Keratinocyte (primary cell): ENCODE results near the gene FANCD2. TPM values are rescaled to one million over a fixed set of nuclear protein-coding genes. Genes with fewer than 3 reads are reported as not detected.

Source experiments
- DNase-seq: peaks from one replicate; pipeline ENCODE4 v3.0.0-alpha.2; 2011; ENCODE audit warnings: low read depth, missing footprints, low spot score
- FAIRE-seq: peaks from 2 replicates; lab custom pipeline; 2011; peaks lifted over from hg19 to GRCh38; lab: Jason Lieb, UNC
- H2AFZ ChIP-seq: 2 replicates; pipeline ENCODE4 v1.6.0; 2012; ENCODE audit warnings: low read length, control low read depth, inconsistent platforms; ENCODE audit not compliant: control insufficient read depth
- H3K27ac ChIP-seq: 2 replicates; pipeline ENCODE4 v1.5.1; 2011; ENCODE audit warnings: low read length; ENCODE audit not compliant: control insufficient read depth, insufficient read depth
- H3K27me3 ChIP-seq: 3 replicates; pipeline ENCODE4 v1.6.0; 2011; ENCODE audit warnings: low read length; ENCODE audit not compliant: control insufficient read depth, insufficient read depth; ENCODE audit errors: extremely low read depth
- H3K36me3 ChIP-seq, 2 experiments: 2 replicates in 1 of 2; 3 replicates in 1 of 2; pipeline ENCODE4 v1.5.1; 2011; ENCODE audit warnings: low read length in 2 of 2, mild to moderate bottlenecking in 1 of 2; ENCODE audit not compliant: control insufficient read depth in 2 of 2, insufficient read depth in 2 of 2; ENCODE audit errors: extremely low read depth in 1 of 2
- H3K4me1 ChIP-seq: 3 replicates; pipeline ENCODE4 v1.5.1; 2011; ENCODE audit warnings: low read length; ENCODE audit not compliant: control insufficient read depth, insufficient read depth; ENCODE audit errors: extremely low read depth
- H3K4me2 ChIP-seq: 3 replicates; pipeline ENCODE4 v1.6.0; 2011; ENCODE audit warnings: low read depth, low read length; ENCODE audit not compliant: control insufficient read depth, insufficient read depth; ENCODE audit errors: extremely low read depth
- H3K4me3 ChIP-seq, 3 experiments: fragments of 200-600 bp in 1 of 3; sonication (generic) in 1 of 3; 2 replicates in 2 of 3; 3 replicates in 1 of 3; pipeline ENCODE4 v1.5.1; 2011 to 2016; ENCODE audit warnings: low read length in 3 of 3, mild to moderate bottlenecking in 3 of 3, control low read depth in 2 of 3, inconsistent platforms in 1 of 3, low read depth in 1 of 3, mixed read lengths in 1 of 3, mixed run types in 1 of 3, moderate library complexity in 1 of 3; ENCODE audit not compliant: control insufficient read depth in 2 of 3, insufficient read depth in 2 of 3; ENCODE audit errors: extremely low read depth in 1 of 3
- H3K79me2 ChIP-seq: 2 replicates; pipeline ENCODE4 v1.6.0; 2012; ENCODE audit warnings: low read length; ENCODE audit not compliant: control insufficient read depth, insufficient read depth
- H3K9ac ChIP-seq: 3 replicates; pipeline ENCODE4 v1.6.0; 2011; ENCODE audit warnings: low read length; ENCODE audit not compliant: control insufficient read depth, insufficient read depth; ENCODE audit errors: extremely low read depth
- H3K9me1 ChIP-seq: 3 replicates; pipeline ENCODE4 v1.6.0; 2011; ENCODE audit warnings: low read length; ENCODE audit not compliant: control insufficient read depth, insufficient read depth; ENCODE audit errors: extremely low read depth
- H3K9me3 ChIP-seq: 2 replicates; pipeline ENCODE4 v1.5.1; 2012; ENCODE audit warnings: low read depth, low read length; ENCODE audit not compliant: control insufficient read depth
- H4K20me1 ChIP-seq: 3 replicates; pipeline ENCODE4 v1.6.0; 2011; ENCODE audit warnings: low read length; ENCODE audit not compliant: control insufficient read depth, insufficient read depth; ENCODE audit errors: extremely low read depth
- CTCF ChIP-seq, 3 experiments: IDR thresholded peaks in 1 of 3; conservative IDR thresholded peaks in 1 of 3; optimal IDR thresholded peaks in 1 of 3; 2 replicates in 2 of 3; 3 replicates in 1 of 3; pipeline versions ENCODE3 to v1.5.1; 2011; ENCODE audit warnings: low read length in 3 of 3, mild to moderate bottlenecking in 3 of 3, moderate library complexity in 2 of 3, control low read depth in 1 of 3, inconsistent platforms in 1 of 3; ENCODE audit not compliant: insufficient read depth in 2 of 3; ENCODE audit errors: extremely low read depth in 1 of 3
- EZH2 ChIP-seq: IDR thresholded peaks from one replicate; pipeline ENCODE4 v1.6.1; 2012; ENCODE audit warnings: inconsistent platforms, mild to moderate bottlenecking, low read length, moderate library complexity
- dilution Hi-C: fragments of 300-500 bp; cut with MboI; formaldehyde crosslinking; loops from one replicate; pipeline ENCODE4 v1.7.0; 2020; ENCODE audit warnings: low sequenced_read_pairs; ENCODE audit not compliant: extremely low pct_ligation_motif_present
- polyA plus RNA-seq, 5 experiments: library from polyadenylated mRNA; depleted of rRNA in 3 of 5; stranded (reverse) in 3 of 5; stranded (forward) in 1 of 5; unstranded in 1 of 5; fragments of >200 nt; gene quantifications; 1 replicate in 1 of 5; 2 replicates in 3 of 5; 3 replicates in 1 of 5; pipeline versions ENCODE4 v1.2.1 to v1.2.3, GENCODE V29; 2011 to 2012; ENCODE audit warnings: missing spikeins in 2 of 5, low read depth in 1 of 5, low replicate concordance in 1 of 5

FANCD2 gene
- polyA plus RNA-seq, 1 donor (not counting 4 experiments of a cell fraction or from before 2014, with no cell fraction given): 12.5 TPM

DNA sequence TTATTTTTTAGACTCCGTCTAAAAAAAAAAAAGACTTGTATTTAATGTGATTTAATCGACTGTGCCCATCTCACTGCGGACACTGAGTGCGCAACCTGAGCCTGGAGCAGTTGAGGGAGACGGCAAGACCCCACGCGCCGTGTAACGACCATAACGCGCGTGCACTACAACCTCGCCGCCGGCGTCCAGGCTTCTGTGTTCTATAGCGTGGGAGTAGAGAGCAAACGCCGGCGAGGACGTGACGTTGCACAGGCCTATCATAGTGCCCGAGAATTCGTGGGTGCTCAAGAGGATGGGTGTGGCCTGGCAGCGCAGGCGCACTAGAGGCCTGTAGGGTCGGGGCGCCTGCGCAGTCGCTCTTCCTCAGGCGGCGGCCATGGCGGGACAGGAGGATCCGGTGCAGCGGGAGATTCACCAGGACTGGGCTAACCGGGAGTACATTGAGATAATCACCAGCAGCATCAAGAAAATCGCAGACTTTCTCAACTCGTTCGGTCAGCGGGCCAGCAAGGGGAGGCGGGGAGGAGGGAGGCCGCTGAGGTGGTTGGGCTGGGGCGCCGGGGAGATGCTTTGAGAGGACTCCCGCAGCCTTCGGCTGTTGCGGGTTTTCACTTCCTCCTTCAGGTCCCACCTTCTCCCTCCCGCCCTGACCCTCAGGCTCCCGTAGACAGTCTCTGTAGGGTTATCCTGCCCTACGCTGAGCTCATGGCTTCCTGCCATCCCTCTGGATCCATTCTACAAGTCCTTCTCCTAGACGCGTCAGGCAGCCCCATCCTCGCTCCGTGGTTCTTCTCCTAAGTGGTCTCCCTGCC lies 89.3 kb downstream of the FANCD2 start, which contains the start of gene BRK1:
Gene BRK1, plus strand, starts transcription at position 350 of the 812 bp plus-strand sequence. Its CDS starts 27 bp downstream, at position 377.
- Histone ChIP-seq H3K79me2 (peaks cover 46% of the 10 kb centered on the region), H4K20me1 (no peaks in the 10 kb centered on the region), H3K9me1 (no peaks in the 10 kb centered on the region), H3K27ac (peak within 1 kb of the TSS; percentile 77), H3K4me3 (peak within 1 kb of the TSS; percentile 71 to 95 (median 83)), H3K27me3 (no peaks in the 10 kb centered on the region), H3K4me2 (peak within 1 kb of the TSS; percentile 84), H2AFZ (peak within 1 kb of the TSS; percentile 99), H3K36me3 (peaks cover 0 to 10% of the 10 kb centered on the region in 2 experiments), H3K9me3 (no peaks in the 10 kb centered on the region), H3K9ac (peak within 1 kb of the TSS; percentile 85), H3K4me1 (peaks cover 9% of the 10 kb centered on the region)
- TF ChIP-seq EZH2 (no peak), CTCF (optimal IDR thresholded peaks at IDR 0.05 in 1 of 3, IDR thresholded peaks at IDR 0.05 in 1 of 3, conservative IDR thresholded peaks at IDR 0.05 in 1 of 3; ENCODE audit: extremely low read depth in 1 of 3, insufficient read depth in 2 of 3, low read length in 3 of 3) (no peak)
- FAIRE-seq: peak; percentile 78
- dilution Hi-C loops: no loop called here
- DNase-seq: peak; percentile 89

- H4K20me1 ChIP-seq: no peaks in the 10 kb centered on the region
- H3K4me3 ChIP-seq: peak overlapping the region; percentile 71 to 95 (median 83)
- H2AFZ ChIP-seq: peak overlapping the region; percentile 94
- DNase-seq: no peak
- no peaks in the 10 kb centered on the region for H3K9me1 ChIP-seq
- H3K4me2 ChIP-seq: peak overlapping the region; percentile 55
- H3K4me1 ChIP-seq: peaks cover 9% of the 10 kb centered on the region
- TF ChIP-seq EZH2 (no peak), CTCF (optimal IDR thresholded peaks at IDR 0.05 in 1 of 3, IDR thresholded peaks at IDR 0.05 in 1 of 3, conservative IDR thresholded peaks at IDR 0.05 in 1 of 3; ENCODE audit: extremely low read depth in 1 of 3, insufficient read depth in 2 of 3, low read length in 3 of 3) (peak in 1 of 3 experiments; percentile 9)
- peaks cover 0 to 10% of the 10 kb centered on the region in 2 experiments for H3K36me3 ChIP-seq
- dilution Hi-C loops: no loop called here
- peaks cover 52% of the 10 kb centered on the region for H3K79me2 ChIP-seq
- H3K9me3 ChIP-seq: no peaks in the 10 kb centered on the region
- H3K9ac ChIP-seq: peak overlapping the region; percentile 85
- H3K27ac ChIP-seq: peak overlapping the region; percentile 77
- FAIRE-seq: peak; percentile 17
- no peaks in the 10 kb centered on the region for H3K27me3 ChIP-seq
These were observed 89.9 kb downstream of the FANCD2 start for GRCh38 chr3:10116138-10116460.
